A549 treated with DMSO at 1 μM for 4 hours (cell line): ENCODE results near the gene PRKCB. TPM values are rescaled to one million over a fixed set of nuclear protein-coding genes. Genes with fewer than 3 reads are reported as not detected.

Source experiments
- total RNA-seq: library from RNA; stranded (reverse); fragments of 200-300 nt; extraction: Qiagen RNA extraction; gene quantifications from 5 replicates; pipeline ENCODE4 v1.2.3, GENCODE V29; 2022; ENCODE audit warnings: low read depth

PRKCB gene
- 0.17 to 0.50 TPM (median 0.24 TPM) in 5 replicates for total RNA-seq

DNA sequence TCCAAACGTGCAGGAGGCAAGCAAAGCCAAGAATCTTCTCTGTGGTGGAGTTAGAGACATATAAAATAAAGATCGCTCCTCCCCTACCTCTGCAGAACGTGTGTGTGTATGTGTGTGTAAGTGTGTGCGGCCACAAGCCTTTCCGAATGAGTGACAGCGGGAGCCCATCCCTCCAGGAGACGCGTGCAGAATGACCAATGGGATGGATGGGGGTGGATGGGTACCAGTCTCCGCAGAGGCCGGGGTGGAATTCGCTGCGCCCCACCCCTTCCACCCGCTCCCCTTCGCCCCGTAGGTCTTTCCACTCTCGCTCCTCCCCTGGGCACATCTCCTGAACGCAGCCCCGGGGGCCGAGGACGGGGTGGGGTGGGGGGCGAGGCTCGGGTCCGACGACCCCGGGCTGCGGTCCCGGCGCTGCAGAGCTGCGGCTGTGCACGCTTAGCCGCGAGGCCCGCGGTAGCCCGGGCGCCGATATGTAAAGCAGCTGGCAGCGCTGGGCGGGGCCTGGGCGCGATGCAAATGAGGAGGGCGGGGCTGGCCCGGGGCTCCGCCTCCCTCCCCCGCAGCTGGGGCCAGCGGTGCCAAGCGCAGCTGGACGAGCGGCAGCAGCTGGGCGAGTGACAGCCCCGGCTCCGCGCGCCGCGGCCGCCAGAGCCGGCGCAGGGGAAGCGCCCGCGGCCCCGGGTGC, at the start of gene PRKCB:
TSS of gene PRKCB (plus strand) at position 594 of the 688 bp plus-strand sequence.

GRCh38 chr16:24255456-24256371, 419.9 kb downstream of the PRKCB start, which contains the start of gene CACNG3:
Gene CACNG3 (plus strand): TSS chr16:24256335. CDS start chr16:24256755, 420 bp downstream.

Other genes starting within 250 kb of the PRKCB start
- 156 to 189 TPM (median 181 TPM) in 5 replicates for gene NDUFAB1, start 239.7 kb upstream of the PRKCB start, total RNA-seq
- 11.3 to 14.4 TPM (median 13.4 TPM) in 5 replicates for gene PALB2, start 194.7 kb upstream of the PRKCB start, total RNA-seq
- gene DCTN5, start 194.5 kb upstream of the PRKCB start, total RNA-seq = 67.8 to 83.8 TPM (median 76.4 TPM) in 5 replicates
- gene PLK1, start 157.1 kb upstream of the PRKCB start, total RNA-seq = 150 to 180 TPM (median 164 TPM) in 5 replicates
- not detected in 5 replicates for gene ERN2, start 122.8 kb upstream of the PRKCB start, total RNA-seq
- gene CHP2, start 81.0 kb upstream of the PRKCB start, total RNA-seq = not detected in 5 replicates